ENCODE measurements around the gene TEX12. TPM values are rescaled to one million over a fixed set of nuclear protein-coding genes. Genes with fewer than 3 reads are reported as not detected.
"Not testable (repeated sequence)": the region's sequence is repeated elsewhere in the genome, so short reads cannot be mapped to it uniquely, and the experiment has no call there.

TEX12 gene
- total RNA-seq, 2 experiments from 2014 or later, result 0.30 TPM; not detected in 1

DNA sequence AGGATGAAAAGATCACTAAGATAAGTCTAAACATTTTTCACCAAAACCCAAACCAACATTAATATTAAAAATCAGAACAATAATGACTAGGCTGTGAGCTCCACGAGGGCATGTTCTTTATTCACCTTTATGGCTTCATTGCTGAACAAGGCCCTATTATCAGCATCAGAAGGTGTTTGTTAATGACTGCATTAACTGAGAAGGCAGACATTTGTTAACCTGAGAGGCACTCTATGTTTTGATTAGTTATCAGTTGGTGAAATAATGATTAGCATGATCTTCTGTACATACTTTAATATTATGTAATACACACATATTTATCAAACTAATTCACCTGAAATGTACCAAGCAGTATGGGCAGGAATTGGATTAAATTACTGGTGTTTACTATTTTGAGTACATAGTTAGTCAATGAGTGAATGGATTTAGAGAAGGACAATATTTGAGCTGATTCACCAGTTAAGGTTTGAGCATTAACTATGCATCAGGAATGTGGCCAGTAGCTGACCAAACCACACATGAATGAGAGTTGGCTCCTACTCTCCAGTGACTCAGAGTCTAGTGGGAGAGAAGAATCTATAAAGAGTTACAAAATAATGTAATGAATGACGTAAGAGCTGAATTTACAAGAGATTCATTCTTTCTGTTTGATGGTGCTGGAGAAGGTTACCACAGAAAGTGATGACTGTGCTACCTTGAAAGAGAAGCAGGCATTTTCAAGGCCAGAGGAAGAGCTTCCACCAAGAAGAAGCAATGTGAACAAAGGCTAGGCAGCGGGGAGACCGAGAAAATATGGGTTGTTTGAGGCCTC lies 10.0 kb upstream of the TEX12 start:
- Mint-ChIP-seq H3K36me3 (ENCODE audit: low read depth) (no peaks in the 10 kb centered on the region), H3K27ac (no peak overlapping the region), H3K4me3 (no peak overlapping the region), H3K4me1 (peaks cover 2% of the 10 kb centered on the region), H3K9me3 (no peaks in the 10 kb centered on the region), H3K27me3 (peaks cover 3% of the 10 kb centered on the region)
- CTCF ChIA-PET, result interaction anchor here (0.5 to 2.3 kb wide), 5 partner anchors 15 to 75 kb away, joined by 3 to 9 read pairs (median 3); no protein-coding TSS in a partner anchor
- POLR2A ChIA-PET, result no interaction called here
- no peak for DNase-seq

DNA sequence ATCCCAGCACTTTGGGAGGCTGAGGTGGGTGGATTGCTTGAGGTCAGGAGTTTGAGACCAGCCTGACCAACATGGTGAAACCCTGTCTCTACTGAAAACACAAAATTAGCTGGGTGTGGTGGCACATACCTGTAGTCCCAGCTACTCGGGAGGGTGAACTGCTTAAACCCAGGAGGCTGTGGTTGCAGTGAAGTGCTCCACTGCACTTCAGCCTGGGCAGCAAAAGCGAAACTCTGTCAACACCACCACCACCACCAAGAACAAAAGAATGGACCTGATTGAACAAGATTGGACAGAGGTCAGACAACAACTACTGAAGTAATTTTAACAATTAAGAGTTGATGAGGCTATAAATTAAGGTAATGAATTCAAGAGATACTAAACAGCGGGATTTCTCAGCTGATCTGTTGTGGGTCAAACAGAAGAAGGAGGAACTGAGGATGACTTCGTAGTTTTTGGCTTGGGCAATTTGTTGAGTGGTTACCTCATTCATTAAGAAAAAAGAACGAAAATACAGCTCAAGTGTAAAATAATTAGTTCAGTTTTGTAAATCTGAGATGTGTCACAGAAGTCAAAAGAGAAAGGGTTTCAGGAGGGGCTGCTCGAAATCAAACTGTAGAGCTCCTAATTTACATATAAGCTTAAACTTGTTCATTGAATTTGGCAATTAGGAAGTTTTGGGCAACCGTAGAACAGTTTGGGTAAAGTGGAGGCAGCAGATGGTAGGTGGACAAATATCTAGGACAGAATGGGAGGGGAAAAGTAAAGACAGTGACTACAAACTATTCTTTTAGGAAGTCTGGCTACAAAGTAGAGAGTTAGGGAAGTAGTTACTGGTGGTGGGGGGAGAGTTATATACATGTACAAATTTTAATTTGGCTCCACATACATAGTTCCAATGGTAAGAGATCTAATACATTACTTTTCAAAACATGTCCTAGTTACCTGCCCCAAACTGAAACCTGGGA lies 7.8 kb upstream of the TEX12 start:
- CTCF ChIA-PET, result interaction anchor here (0.9 kb wide), 1 partner anchor 46 kb away, joined by 4 read pairs; no protein-coding TSS in a partner anchor
- Mint-ChIP-seq H3K27me3 (peaks cover 17% of the 10 kb centered on the region), H3K36me3 (ENCODE audit: low read depth) (no peaks in the 10 kb centered on the region), H3K4me3 (no peak overlapping the region), H3K27ac (no peak overlapping the region), H3K9me3 (no peaks in the 10 kb centered on the region), H3K4me1 (peaks cover 2% of the 10 kb centered on the region)
- no peak for DNase-seq
- POLR2A ChIA-PET, result no interaction called here

DNA sequence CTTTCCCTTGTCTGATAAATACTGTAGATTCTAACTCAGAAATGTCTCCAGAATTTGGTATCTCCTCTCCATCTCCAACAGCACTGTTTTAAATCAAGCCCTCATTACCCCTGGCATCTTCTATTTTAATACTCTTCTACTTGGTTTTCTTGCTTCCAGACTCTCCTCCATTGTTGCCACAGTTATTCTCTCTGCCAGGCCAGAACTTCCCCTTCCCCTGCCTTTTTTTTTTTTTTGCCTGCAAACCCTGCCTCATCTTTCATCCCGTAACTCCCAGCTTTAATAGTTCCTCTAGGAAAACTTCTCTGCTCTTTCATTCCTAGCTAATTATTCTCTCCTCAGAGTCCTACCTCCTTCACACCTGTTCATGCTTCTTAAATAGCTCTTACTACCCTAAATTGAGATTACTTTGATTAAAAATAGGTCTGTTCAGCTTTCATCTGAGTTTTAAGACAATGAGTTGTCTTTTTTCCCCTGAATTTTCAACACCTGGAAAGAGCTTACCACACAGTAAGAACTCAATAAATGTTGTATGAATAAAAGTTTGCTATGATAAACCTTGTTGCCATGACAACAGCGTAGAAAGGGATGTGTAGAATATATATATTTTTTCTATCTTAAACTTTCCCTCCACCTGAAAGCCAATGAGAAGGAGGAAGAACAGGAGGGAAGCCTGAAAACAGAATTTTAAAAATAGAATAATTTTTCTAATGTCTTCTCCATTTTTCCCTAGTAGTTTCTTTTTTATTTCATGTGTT lies 6.9 kb upstream of the TEX12 start:
- Mint-ChIP-seq H3K36me3 (ENCODE audit: low read depth) (no peaks in the 10 kb centered on the region), H3K9me3 (no peaks in the 10 kb centered on the region), H3K27me3 (peaks cover 17% of the 10 kb centered on the region), H3K4me1 (peaks cover 2% of the 10 kb centered on the region), H3K4me3 (no peak overlapping the region), H3K27ac (no peak overlapping the region)
- DNase-seq, result no peak
- ChIA-PET POLR2A (no interaction called here), CTCF (no interaction called here)

DNA sequence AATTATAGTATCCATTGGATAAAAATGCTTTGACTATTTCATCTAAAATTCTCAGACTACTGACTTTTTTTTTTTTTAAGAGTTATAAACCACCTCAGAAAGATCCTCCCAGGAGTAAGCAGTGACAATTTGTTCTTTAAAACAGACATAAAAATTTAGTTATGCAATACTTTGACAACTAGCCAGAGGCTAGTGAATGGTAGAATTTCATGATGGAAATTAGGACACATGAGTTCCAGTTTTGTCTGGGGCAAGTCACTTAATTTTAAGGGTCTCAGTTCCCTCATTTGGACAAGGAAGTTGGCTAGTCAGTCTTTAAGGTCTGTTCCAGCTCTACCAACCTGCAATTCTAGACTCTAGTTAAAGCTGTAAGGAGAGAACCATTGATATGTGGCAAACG lies 6.2 kb upstream of the TEX12 start:
- no peak overlapping the region for H3K27ac Mint-ChIP-seq
- no peak for DNase-seq
- no peak overlapping the region for H3K4me3 Mint-ChIP-seq
- H3K9me3 Mint-ChIP-seq, result no peaks in the 10 kb centered on the region
- H3K4me1 Mint-ChIP-seq, result peaks cover 2% of the 10 kb centered on the region
- POLR2A ChIA-PET, result no interaction called here
- peaks cover 17% of the 10 kb centered on the region for H3K27me3 Mint-ChIP-seq
- CTCF ChIA-PET, result no interaction called here
- no peaks in the 10 kb centered on the region for H3K36me3 Mint-ChIP-seq (ENCODE audit: low read depth)

DNA sequence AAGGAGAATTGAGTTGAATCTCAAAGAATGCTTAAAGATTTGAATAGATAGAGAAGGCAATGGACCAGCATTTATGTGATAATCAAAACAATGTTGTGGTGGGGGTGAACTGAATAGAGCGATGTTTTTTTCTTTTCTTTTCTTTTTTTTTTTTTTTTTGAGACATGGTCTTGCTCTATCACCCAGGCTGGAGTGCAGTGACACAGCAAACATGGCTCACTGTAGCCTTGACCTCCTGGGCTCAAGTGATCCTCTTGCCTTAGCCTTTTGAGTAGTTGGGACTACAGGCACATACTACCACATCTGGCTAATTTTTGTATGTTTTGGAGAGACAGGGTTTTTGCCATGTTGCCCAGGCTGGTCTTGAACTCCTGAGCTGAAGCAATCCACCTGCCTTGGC lies 5.0 kb upstream of the TEX12 start:
- POLR2A ChIA-PET; H3K4me3 Mint-ChIP-seq; H3K9me3 Mint-ChIP-seq; H3K4me1 Mint-ChIP-seq; CTCF ChIA-PET; H3K27ac Mint-ChIP-seq; DNase-seq; H3K36me3 Mint-ChIP-seq (ENCODE audit: low read depth): not testable (repeated sequence)
- H3K27me3 Mint-ChIP-seq, result peaks cover 17% of the 10 kb centered on the region

DNA sequence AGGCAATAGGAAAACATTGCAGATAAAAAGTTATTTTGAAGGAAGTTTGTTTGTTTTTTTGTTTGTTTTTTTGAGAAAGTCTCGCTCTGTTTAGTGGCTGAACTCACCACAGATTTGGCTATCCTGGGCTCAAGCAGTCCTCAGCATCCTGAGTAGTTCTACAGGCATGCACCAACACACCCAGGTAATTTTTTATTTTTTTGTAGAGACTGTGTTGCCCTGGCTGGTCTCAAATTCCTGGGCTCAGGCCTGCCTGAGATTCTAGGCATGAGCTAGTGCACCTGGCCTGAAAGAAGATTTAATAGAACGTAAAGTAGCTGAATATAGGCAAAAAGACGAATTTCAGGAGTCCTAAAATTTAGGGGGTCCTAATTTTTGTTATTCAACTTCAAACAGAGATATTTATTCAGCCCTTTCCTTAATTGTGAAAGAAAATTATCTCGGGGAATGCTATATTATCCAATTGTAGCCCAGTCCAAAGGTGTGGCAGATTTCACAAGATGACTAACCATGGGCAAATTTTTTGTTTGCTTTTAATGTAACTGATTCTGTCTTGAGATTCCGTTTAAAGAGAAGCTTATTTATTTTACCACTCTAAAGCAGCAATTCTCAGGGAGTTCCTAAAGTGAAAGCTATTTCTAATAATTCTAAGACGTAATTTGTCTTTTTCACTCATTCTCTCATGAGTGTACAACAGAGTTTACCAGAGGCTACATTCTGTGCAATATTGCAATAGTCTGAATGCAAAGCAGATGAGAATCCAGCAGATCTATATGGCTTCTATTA lies 4.2 kb upstream of the TEX12 start:
- ChIA-PET CTCF (no interaction called here), POLR2A (no interaction called here)
- no peak for DNase-seq
- no peaks in the 10 kb centered on the region for H3K4me1 Mint-ChIP-seq
- no peak overlapping the region for H3K27ac Mint-ChIP-seq
- peaks cover 17% of the 10 kb centered on the region for H3K27me3 Mint-ChIP-seq
- no peaks in the 10 kb centered on the region for H3K9me3 Mint-ChIP-seq
- no peaks in the 10 kb centered on the region for H3K36me3 Mint-ChIP-seq (ENCODE audit: low read depth)
- no peak overlapping the region for H3K4me3 Mint-ChIP-seq

DNA sequence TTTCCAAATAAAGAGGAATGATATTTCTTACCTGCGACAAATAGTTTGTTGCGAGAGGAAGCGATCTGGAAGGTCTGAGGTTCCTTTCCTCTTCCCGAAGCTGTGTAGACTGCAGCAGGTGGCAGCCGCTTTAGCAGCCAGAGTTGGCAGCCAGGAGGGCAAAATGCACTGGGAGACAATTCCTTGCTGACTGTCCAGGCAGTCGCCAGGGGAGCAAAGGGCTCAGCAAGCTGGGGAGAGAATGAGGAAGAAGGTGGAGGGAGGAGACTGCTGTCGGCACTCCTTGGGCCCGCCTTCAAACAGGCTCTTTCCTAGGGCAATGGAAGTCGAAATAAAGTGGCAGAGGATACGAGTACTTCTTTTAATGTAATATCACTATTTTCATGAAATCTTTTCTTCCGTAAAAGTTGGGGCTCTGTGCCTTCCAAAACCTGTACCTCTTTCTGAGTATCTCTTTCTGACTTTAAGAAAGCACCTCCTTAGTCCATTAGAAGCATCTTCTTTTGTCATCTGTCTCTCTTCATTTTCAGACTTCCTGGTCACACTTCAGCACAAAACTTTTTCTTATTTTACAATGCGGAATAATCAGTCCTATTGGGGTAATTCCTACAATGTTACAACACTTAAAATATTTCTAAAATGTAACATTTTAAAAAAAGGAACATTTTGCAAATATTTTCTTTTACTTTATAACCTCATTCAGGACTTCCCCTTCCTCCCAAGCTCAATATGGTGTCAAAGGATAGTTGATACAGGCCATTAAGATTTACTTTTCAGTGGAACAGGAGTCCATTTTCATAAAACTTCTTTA lies 3.1 kb upstream of the TEX12 start, which contains the start of gene IL18:
Gene IL18, minus strand, starts transcription at position 220 of the 811 bp plus-strand sequence. CDS start 9,041 bp downstream, outside the sequence.
- Mint-ChIP-seq H3K27me3 (peaks cover 17% of the 10 kb centered on the region), H3K27ac (no peak within 1 kb of the TSS), H3K36me3 (ENCODE audit: low read depth) (no peaks in the 10 kb centered on the region), H3K4me1 (no peaks in the 10 kb centered on the region), H3K4me3 (no peak within 1 kb of the TSS), H3K9me3 (no peaks in the 10 kb centered on the region)
- POLR2A ChIA-PET, result no interaction called here
- DNase-seq, result no peak
- CTCF ChIA-PET, result interaction anchor here (0.6 kb wide), 1 partner anchor 115 kb away, joined by 5 read pairs; no protein-coding TSS in a partner anchor

DNA sequence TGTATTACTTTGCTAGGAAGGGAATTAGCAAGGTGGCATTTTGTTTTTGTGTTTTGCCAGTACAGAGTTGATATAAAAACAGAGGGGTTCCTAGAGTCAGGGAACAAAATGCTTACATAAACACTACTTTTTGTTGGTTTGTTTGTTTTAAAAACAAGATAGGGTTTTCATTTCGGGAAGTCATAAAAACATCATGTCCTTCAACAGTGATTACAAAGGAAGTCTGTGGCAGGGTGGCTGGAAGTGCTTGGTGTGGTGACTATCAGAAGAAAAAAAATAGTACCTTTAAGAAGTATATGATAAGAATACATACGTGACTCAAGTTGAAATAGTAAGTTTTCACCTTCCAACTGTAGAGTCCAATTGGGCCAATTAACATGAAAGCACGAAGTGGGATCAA lies 2.1 kb upstream of the TEX12 start:
- ChIA-PET POLR2A (no interaction called here), CTCF (no interaction called here)
- Mint-ChIP-seq H3K9me3 (no peaks in the 10 kb centered on the region), H3K36me3 (ENCODE audit: low read depth) (no peaks in the 10 kb centered on the region), H3K4me1 (no peaks in the 10 kb centered on the region), H3K27ac (no peak overlapping the region), H3K27me3 (peaks cover 16% of the 10 kb centered on the region), H3K4me3 (no peak overlapping the region)
- DNase-seq, result no peak

DNA sequence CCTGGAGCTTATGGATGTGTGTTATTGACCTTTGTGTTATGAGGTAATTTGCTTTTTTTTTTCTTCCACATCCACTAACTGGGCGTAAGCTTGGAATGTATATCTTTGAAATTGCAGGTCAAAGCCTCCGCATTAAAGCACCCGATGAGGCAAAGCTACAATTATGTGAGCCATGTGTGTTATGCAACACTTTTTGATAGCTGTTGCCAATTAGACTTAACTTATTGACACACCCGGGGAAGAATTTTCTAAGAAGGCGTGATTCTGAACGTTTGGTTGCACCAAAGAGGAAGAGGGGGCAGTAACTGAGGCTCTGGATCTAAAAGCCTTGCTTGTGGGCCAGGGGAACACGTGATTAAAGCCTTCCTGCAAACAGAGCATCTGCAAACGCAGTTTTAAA lies 610 bp upstream of the TEX12 start:
- Mint-ChIP-seq H3K4me3 (no peak overlapping the region), H3K27ac (no peak overlapping the region), H3K9me3 (no peaks in the 10 kb centered on the region), H3K27me3 (peaks cover 16% of the 10 kb centered on the region), H3K36me3 (ENCODE audit: low read depth) (no peaks in the 10 kb centered on the region), H3K4me1 (no peaks in the 10 kb centered on the region)
- POLR2A ChIA-PET, result no interaction called here
- CTCF ChIA-PET, result interaction anchor here (2.1 kb wide), 1 partner anchor 9 kb away, joined by 11 read pairs; the partner anchor contains the start of gene BCO2
- DNase-seq, result no peak

DNA sequence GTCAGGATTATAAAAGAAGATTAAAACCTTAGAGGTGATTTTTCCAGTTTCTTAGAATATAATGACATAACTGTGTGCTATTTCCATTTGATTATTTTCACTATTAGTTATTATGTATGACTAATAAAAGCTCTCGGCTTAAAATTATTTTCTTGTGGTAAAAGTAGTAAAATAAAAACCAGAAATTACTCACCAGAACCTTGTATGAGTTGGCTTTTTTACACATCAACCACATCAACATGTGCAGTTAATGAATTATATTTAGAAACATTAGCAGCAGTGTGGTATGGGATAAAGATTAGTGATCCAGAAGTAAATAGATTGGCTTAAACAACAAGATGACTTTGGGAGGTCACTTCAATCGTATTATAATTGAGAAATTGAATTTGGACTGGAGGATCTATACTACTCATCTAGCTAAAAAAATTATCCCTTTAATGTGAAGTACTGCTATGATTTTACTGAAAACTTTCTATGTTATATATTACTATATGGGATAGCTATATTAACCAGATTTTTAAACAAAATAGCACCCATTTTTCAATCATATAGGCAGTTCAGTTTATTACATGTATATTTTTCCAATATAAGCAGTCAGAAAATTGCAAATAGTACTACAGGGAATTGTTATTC lies 5.3 kb downstream of the TEX12 start:
- ChIA-PET POLR2A (no interaction called here), CTCF (interaction anchor here (0.6 to 2.2 kb wide), 2 partner anchors 16 to 59 kb away, joined by 3 to 12 read pairs; no protein-coding TSS in a partner anchor)
- Mint-ChIP-seq H3K4me3 (no peak overlapping the region), H3K9me3 (no peaks in the 10 kb centered on the region), H3K27ac (no peak overlapping the region), H3K4me1 (peaks cover 10% of the 10 kb centered on the region), H3K36me3 (ENCODE audit: low read depth) (no peaks in the 10 kb centered on the region), H3K27me3 (peaks cover 13% of the 10 kb centered on the region)
- no peak for DNase-seq

DNA sequence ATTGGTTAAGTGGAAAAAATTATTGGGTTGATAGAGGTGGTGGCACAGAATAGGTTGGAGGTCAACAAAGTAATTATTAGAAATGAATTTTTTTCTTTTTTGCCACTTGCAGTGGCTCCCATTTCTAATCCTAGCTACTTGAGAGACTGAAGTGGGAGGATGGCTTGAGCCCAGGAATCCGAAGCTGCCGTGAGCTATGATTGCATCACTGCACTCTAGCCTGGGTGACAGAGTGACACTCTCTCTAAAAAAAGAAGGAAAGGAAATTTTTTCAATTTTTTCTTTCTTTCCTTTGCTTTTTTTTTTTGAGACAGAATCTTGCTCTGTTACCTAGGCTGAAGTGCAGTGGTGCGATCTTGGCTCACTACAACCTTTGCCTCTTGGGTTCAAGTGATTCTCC lies 6.0 kb downstream of the TEX12 start:
- POLR2A ChIA-PET, result no interaction called here
- H3K4me1 Mint-ChIP-seq, result peaks cover 10% of the 10 kb centered on the region
- H3K4me3 Mint-ChIP-seq, result no peak overlapping the region
- CTCF ChIA-PET, result interaction anchor here (2.2 kb wide), 1 partner anchor 60 kb away, joined by 12 read pairs; no protein-coding TSS in a partner anchor
- H3K9me3 Mint-ChIP-seq, result no peaks in the 10 kb centered on the region
- H3K36me3 Mint-ChIP-seq (ENCODE audit: low read depth), result no peaks in the 10 kb centered on the region
- DNase-seq, result no peak
- no peak overlapping the region for H3K27ac Mint-ChIP-seq
- peaks cover 16% of the 10 kb centered on the region for H3K27me3 Mint-ChIP-seq

All from activated CD4-positive, alpha-beta memory T cell treated with anti-CD3 and anti-CD28 coated beads, Interleukin-2, amount 10 ng/mL, durations not matched to agents 7 days and 5 days (primary cell).